Left lung (tissue), 10 donors: Measurements from ENCODE around the gene SPP2. TPM values are rescaled to one million over a fixed set of nuclear protein-coding genes. Genes with fewer than 3 reads are reported as not detected.

ENCODE experiments used
- ATAC-seq: fragments of 200-7000 bp; cut with Tn5 transposase; one replicate; pipeline ENCODE4 v1.9.1; 2020; ENCODE audit warnings: moderate library complexity
- DNase-seq, 4 donors: peaks; one replicate each; pipeline ENCODE4 v3.0.0-alpha.2; 2013 to 2020
- H3K27ac ChIP-seq, 2 donors: fragments of 200-600 bp; sonication (generic) in 1 of 2; one replicate each; pipeline versions ENCODE4 v1.5.0 to v1.8.0; 2020 to 2021
- H3K27me3 ChIP-seq, 2 donors: fragments of 200-600 bp; sonication (generic) in 1 of 2; one replicate each; pipeline versions ENCODE4 v1.5.0 to v1.8.0; 2020 to 2021
- H3K36me3 ChIP-seq, 2 donors: fragments of 200-600 bp; sonication (generic) in 1 of 2; one replicate each; pipeline versions ENCODE4 v1.5.0 to v1.8.0; 2020 to 2021
- H3K4me1 ChIP-seq, 2 donors: fragments of 200-600 bp; one replicate each; pipeline ENCODE4 v1.8.0; 2021
- H3K4me3 ChIP-seq, 2 donors: fragments of 200-600 bp; sonication (generic) in 1 of 2; one replicate each; pipeline versions ENCODE4 v1.5.0 to v1.8.0; 2020 to 2021; ENCODE audit warnings: mild to moderate bottlenecking in 1 of 2
- H3K9me3 ChIP-seq, 2 donors: fragments of 200-600 bp; sonication (generic) in 1 of 2; one replicate each; pipeline versions ENCODE4 v1.5.0 to v1.8.0; 2020 to 2021
- CTCF ChIP-seq, 2 donors: fragments of 200-600 bp; sonication (generic) in 1 of 2; IDR thresholded peaks; one replicate each; pipeline versions ENCODE4 v1.5.0 to v1.8.0; 2021; ENCODE audit warnings: antibody characterized with exemption in 2 of 2
- intact Hi-C, 2 donors: fragments of 100-400 bp; cut with DNase I; formaldehyde crosslinking; loops; one replicate each; pipeline versions ENCODE4 v1.11.2 to v1.14.2; 2022
- polyA plus RNA-seq, 6 donors: library from polyadenylated mRNA; unstranded; fragments of 120-200 nt; gene quantifications; one replicate each; pipeline ENCODE4 v1.2.1, GENCODE V29; 2013; ENCODE audit not compliant: insufficient read length in 6 of 6
- total RNA-seq, 2 donors: library from RNA; stranded (reverse); fragmentation: NEBNext Ultra II Directional; extraction: Animal tissue kit (Norgen Biotek cat#: 25700); gene quantifications; one replicate each; pipeline ENCODE4 v1.2.1, GENCODE V29; 2021
- donor health status: DM: no; HTN: yes; CAD: no.
- donor health status: DM: no; HTN: no; CAD: no.

The SPP2 gene
- total and polyA plus RNA-seq, 8 donors = not detected

- ATAC-seq (no peak), DNase-seq (no peak)
- no peak for TF ChIP-seq CTCF (IDR thresholded peaks at IDR 0.05)
- H3K4me1 ChIP-seq = no peaks in the 10 kb centered on the region
- no peak overlapping the region for H3K4me3 ChIP-seq
- no peaks in the 10 kb centered on the region for H3K36me3 ChIP-seq
- H3K27me3 ChIP-seq = peaks cover 0 to 15% of the 10 kb centered on the region in 2 donors
- H3K27ac ChIP-seq = no peak overlapping the region
- H3K9me3 ChIP-seq = no peaks in the 10 kb centered on the region
- intact Hi-C loops = no loop called here
Observed at GRCh38 chr2:234116010-234116409, 65.5 kb downstream of the SPP2 start.

- H3K36me3 ChIP-seq = no peaks in the 10 kb centered on the region
- DNase-seq = no peak
Observed at GRCh38 chr2:234121999-234122398, 71.5 kb downstream of the SPP2 start.

GRCh38 chr2:234125451-234126145 is 75.1 kb downstream of the SPP2 start:
- ATAC-seq (no peak), DNase-seq (no peak)
- H3K4me1 ChIP-seq = no peaks in the 10 kb centered on the region
- no peak for TF ChIP-seq CTCF (IDR thresholded peaks at IDR 0.05)
- H3K36me3 ChIP-seq = no peaks in the 10 kb centered on the region
- H3K9me3 ChIP-seq = no peaks in the 10 kb centered on the region
- no peak overlapping the region for H3K27ac ChIP-seq
- H3K4me3 ChIP-seq = no peak overlapping the region
- intact Hi-C loops = no loop called here
- no peaks in the 10 kb centered on the region for H3K27me3 ChIP-seq

More at GRCh38 chr2:234121999-234122398, 71.5 kb downstream of the SPP2 start:
- no peaks in the 10 kb centered on the region for H3K4me1 ChIP-seq
- no peak overlapping the region for H3K4me3 ChIP-seq
- peak; percentile 27 for ATAC-seq
- intact Hi-C loops = no loop called here
- H3K9me3 ChIP-seq = no peaks in the 10 kb centered on the region
- TF ChIP-seq CTCF (IDR thresholded peaks at IDR 0.05) = no peak
- H3K27me3 ChIP-seq = no peaks in the 10 kb centered on the region
- no peak overlapping the region for H3K27ac ChIP-seq

GRCh38 chr2:234126146-234126470 is 75.6 kb downstream of the SPP2 start:
- DNase-seq = no peak
- Histone ChIP-seq H3K27me3 (no peaks in the 10 kb centered on the region), H3K27ac (no peak overlapping the region), H3K4me1 (no peaks in the 10 kb centered on the region), H3K9me3 (no peaks in the 10 kb centered on the region), H3K36me3 (no peaks in the 10 kb centered on the region), H3K4me3 (no peak overlapping the region)
- intact Hi-C loops = no loop called here
- TF ChIP-seq CTCF (IDR thresholded peaks at IDR 0.05) = no peak
- no peak for ATAC-seq

Other genes starting within 250 kb of the SPP2 start
- gene HJURP, start 196.2 kb upstream of the SPP2 start, total RNA-seq = 1 to 10 TPM; 1.8 to 7.1 TPM
- 10 to 100 TPM; 16.1 to 38.8 (median 23.7) TPM for gene HJURP, start 196.2 kb upstream of the SPP2 start, polyA plus RNA-seq
- not detected for gene TRPM8, start 133.3 kb upstream of the SPP2 start, total RNA-seq
- under 1 TPM in 5 of 6 donors, not detected in 1; 0.14 to 0.40 (median 0.16) TPM for gene TRPM8, start 133.3 kb upstream of the SPP2 start, polyA plus RNA-seq